22Rv1 (cell line): ENCODE measurements around the gene FPR1.

Experiments used
- ZFX ChIP-seq: fragments of 450-650 bp; IDR thresholded peaks from 2 replicates; pipeline ENCODE4 v1.6.1; 2017; ENCODE audit warnings: antibody characterized with exemption, borderline replicate concordance
- TF ChIP-seq, protein P1 (sequence below): fragments of 450-650 bp; IDR thresholded peaks from 2 replicates; pipeline ENCODE4 v1.5.1; 2017; ENCODE audit warnings: mild to moderate bottlenecking

DNA sequence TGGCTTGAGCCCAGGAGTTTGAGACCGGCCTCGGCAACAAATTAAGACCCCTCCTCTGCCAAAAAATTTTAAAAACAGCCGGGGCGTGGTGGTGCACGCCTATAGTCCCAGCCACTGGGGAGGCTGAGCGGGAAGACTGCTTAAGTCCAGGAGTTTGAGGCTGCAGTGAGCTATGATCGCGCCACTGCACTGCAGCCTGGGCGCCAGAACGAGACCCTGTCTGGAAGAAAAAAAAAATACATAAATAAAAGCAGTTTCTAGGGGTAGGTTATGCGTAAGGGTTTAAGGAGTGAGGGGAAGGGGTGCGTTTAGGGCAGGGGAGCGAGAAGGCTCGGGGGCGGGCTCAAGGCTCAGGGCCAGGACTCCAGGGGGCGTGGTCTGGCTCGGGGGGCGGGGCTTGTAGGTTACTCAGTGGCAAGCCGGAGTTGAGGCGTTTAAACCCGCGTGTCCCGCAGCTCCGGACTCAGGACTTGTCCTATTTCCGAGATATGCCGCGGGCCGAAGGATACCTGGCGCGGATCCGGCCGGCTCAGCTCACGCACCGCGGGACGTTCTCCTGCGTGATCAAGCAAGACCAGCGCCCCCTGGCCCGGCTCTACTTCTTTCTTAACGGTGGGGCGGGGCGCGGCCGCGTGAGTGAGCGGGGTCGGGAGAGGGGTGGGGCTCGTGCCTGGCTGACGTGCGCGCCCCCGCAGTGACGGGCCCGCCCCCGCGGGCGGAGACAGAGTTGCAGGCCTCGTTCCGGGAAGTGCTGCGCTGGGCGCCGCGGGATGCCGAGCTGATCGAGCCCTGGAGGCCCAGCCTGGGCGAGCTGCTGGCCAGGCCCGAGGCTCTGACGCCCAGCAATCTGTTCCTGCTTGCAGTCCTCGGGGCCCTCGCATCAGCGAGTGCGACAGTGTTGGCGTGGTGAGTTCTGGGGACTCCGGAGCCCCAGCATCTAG is 47.8 kb downstream of the FPR1 start:
- TF ChIP-seq, protein P1, sequence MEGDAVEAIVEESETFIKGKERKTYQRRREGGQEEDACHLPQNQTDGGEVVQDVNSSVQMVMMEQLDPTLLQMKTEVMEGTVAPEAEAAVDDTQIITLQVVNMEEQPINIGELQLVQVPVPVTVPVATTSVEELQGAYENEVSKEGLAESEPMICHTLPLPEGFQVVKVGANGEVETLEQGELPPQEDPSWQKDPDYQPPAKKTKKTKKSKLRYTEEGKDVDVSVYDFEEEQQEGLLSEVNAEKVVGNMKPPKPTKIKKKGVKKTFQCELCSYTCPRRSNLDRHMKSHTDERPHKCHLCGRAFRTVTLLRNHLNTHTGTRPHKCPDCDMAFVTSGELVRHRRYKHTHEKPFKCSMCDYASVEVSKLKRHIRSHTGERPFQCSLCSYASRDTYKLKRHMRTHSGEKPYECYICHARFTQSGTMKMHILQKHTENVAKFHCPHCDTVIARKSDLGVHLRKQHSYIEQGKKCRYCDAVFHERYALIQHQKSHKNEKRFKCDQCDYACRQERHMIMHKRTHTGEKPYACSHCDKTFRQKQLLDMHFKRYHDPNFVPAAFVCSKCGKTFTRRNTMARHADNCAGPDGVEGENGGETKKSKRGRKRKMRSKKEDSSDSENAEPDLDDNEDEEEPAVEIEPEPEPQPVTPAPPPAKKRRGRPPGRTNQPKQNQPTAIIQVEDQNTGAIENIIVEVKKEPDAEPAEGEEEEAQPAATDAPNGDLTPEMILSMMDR: peak; percentile 68
- TF ChIP-seq ZFX: no peak
